ENCODE data around the gene NSD2.
"Not testable (repeated sequence)": the region's sequence is repeated elsewhere in the genome, so short reads cannot be mapped to it uniquely, and the experiment has no call there.

The NSD2 gene

DNA sequence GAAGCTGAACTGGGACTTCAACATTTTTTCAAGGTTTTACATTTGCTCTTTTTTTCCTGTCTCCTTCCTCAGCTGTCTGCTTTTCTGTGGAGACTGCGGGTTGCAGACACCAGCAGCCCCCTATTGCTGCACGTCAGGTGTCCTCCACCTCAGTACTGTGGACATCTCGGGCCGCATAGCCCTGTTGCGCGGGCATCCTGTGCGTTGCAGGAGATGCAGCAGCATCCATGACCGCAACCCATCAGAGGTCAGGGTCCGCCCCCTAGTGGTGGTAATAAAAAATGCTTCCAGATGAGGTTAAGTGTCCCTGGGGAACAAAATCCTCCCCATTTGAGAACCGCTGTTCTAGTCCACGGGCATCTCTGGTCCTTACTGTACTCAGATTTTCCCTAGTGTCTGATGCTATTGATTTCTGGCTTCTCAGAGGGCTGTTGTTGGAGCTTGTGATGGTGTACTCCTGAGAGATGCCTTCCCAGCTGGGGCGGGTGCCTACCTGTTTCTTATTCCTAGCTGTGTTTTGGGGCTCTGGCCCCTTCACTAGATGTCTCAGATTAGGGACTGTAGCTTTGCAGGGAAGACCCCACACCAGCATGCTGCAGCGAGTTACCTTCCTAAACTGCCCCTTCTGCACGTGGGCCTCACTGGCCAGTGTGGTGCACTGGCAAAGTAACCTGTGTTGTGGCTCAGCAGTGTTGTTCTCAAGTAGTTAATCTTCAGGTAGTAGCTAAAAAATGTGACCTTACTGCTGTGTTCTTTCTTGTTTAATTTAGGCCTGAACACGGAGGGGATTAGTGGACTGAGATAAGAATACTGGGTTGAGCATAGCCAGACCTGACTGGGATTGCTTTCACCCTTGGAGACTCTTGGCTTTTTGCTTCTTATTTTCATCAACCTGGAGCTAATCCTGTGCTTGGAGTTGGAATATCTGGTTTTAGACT, 28.2 kb downstream of the NSD2 start:
- peak; percentile 45 to 62 (median 60) for DNase-seq (ENCODE audit: low read depth in 3 of 3)

- DNase-seq (ENCODE audit: low read depth in 3 of 3) = no peak
Observed at GRCh38 chr4:1900087-1900433, 28.9 kb downstream of the NSD2 start.

DNA sequence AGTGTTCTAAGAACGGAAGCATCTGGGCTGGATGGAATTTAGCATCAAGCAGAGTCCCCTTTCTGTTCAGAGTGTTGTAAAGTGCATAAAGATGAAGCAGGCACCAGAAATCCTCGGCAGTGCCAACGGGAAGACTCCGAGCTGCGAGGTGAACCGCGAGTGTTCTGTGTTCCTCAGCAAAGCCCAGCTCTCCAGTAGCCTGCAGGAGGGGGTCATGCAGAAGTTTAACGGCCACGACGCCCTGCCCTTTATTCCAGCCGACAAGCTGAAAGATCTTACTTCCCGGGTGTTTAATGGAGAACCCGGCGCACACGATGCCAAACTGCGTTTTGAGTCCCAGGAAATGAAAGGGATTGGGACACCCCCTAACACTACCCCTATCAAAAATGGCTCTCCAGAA, 29.4 kb downstream of the NSD2 start:
- DNase-seq (ENCODE audit: low read depth in 3 of 3) = no peak

DNA sequence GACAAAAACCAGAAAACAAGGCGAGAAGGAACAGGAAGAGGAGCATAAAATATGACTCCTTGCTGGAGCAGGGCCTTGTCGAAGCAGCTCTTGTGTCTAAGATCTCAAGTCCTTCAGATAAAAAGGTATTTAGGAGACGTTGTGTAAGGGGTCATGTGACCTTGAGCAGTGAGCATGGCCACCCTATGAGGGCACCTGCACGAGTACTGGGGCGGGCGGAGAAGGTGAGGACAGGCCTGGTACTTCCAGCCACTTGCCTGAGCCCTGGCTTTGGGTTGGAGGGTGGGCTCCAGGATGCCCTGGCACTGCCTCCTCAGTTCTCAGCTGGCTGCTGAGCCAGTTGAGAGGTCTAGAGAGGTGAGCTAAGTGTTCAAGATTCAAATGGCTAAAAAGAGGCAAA, 29.9 kb downstream of the NSD2 start:
- DNase-seq (ENCODE audit: low read depth in 3 of 3) = no peak

- DNase-seq (ENCODE audit: low read depth in 3 of 3) = no peak
Observed at GRCh38 chr4:1902243-1902642, 31.1 kb downstream of the NSD2 start.

- DNase-seq (ENCODE audit: low read depth in 3 of 3) = no peak
Observed at GRCh38 chr4:1903035-1903434, 31.8 kb downstream of the NSD2 start.

GRCh38 chr4:1904042-1904441, 32.8 kb downstream of the NSD2 start:
- no peak for DNase-seq (ENCODE audit: low read depth in 3 of 3)

- no peak for DNase-seq (ENCODE audit: low read depth in 3 of 3)
Observed at GRCh38 chr4:1907848-1908525, 36.8 kb downstream of the NSD2 start.

DNA sequence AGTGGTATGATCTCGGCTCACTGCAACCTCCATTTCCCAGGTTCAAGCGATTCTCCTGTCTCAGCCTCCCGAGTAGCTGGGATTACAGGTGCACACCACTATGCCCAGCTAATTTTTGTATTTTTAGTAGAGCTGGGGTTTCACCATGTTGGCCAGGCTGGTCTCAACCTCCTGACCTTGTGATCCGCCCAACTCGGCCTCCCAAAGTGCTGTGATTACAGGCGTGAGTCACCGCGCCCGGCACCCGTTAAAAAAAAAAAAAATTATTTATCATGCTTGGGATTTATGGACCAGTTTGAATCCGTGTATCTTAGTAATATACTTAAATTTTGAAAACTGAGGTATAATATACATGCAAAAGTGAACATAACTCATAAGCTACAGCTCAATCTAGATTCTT, 38.5 kb downstream of the NSD2 start:
- not testable (repeated sequence) for DNase-seq (ENCODE audit: low read depth in 3 of 3)

DNA sequence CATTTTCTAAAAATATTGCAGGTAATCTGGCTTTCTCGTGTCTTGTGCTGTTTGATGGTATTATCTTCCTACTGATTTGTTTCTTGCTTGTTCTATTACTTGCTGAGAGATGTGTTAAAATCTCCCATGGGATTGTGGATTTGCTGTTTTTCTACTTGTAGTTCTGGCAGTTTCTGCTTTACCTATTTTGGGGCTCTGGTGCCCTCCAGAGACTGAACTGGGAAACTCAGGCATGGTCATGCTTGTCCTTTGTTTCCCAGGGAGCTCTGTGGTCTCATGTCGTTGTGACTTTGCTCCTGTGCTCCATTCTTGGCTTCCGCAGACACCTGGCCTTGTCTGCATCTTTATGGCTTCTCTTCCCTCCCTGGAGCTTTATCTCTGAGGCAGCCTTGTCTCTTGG, 39.5 kb downstream of the NSD2 start:
- DNase-seq (ENCODE audit: low read depth in 3 of 3) = no peak

DNA sequence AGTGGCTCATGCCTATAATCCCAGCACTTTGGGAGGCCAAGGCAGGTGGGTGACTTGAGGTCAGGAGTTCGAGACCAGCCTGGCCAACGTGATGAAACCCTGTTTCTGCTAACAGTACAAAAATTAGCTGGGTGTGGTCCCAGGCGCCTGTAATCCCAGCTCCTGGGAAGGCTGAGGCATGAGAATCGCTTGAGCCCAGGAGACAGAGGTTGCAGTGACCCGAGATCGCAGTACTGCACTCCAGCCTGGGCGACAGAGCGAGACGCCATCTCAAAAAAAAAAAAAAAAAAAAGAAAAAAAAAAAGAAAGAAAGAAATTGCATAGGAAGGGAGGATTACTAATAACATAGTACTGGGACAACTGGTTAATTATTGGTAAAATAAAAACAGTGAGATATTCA, 40.1 kb downstream of the NSD2 start:
- not testable (repeated sequence) for DNase-seq (ENCODE audit: low read depth in 3 of 3)

GRCh38 chr4:1922821-1923220, 51.6 kb downstream of the NSD2 start:
- no peak for DNase-seq (ENCODE audit: low read depth in 3 of 3)

- DNase-seq (ENCODE audit: low read depth in 3 of 3) = no peak
Observed at GRCh38 chr4:1927675-1928074, 56.5 kb downstream of the NSD2 start.

GRCh38 chr4:1928356-1929239, 57.4 kb downstream of the NSD2 start:
- no peak for DNase-seq (ENCODE audit: low read depth in 3 of 3)

- DNase-seq (ENCODE audit: low read depth in 3 of 3) = no peak
Observed at GRCh38 chr4:1932736-1933135, 61.5 kb downstream of the NSD2 start.

DNA sequence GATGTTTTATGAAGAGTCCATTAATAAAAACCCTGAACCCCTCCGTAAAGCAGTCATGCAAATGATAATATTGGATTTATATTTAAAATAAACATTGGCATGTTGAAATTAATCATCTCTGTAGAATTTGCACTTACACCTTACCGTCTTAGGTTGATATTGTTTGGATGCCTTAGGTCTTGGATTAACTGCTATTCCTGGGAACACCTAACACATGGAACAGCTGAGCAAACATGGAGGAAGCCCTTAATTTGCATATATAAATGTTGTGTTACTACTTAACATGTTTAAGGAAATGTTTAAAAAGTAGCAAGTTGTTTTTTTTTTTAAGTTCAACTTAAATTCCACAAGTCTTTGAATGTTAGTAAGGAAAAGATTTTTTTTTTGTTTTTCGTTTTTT, 62.5 kb downstream of the NSD2 start:
- no peak for DNase-seq (ENCODE audit: low read depth in 3 of 3)

DNA sequence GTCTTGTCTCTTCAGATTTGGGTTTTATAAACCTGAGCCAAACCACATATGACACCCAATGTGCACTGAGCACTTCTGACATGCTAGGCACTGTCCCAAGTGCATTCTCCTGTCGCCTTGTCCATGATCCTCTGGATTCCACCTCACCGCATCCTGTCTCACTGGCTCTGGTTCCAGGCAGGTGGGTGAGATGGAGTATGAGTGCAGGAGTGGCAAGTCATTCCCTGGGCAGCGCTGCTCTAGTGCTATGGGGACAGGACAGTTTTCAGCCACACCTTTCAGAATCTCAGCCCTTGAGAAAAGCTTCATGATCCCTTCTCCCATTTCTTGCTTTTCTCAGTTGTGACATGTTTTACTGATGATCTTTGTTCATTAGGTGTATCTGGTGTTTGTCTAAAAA, 66.4 kb downstream of the NSD2 start:
- no peak for DNase-seq (ENCODE audit: low read depth in 3 of 3)

GRCh38 chr4:1938027-1938426, 66.8 kb downstream of the NSD2 start:
- no peak for DNase-seq (ENCODE audit: low read depth in 3 of 3)

GRCh38 chr4:1939664-1940509, 68.7 kb downstream of the NSD2 start:
- no peak for DNase-seq (ENCODE audit: low read depth in 3 of 3)

GRCh38 chr4:1940566-1940965, 69.4 kb downstream of the NSD2 start:
- no peak for DNase-seq (ENCODE audit: low read depth in 3 of 3)

- DNase-seq (ENCODE audit: low read depth in 3 of 3) = no peak
Observed at GRCh38 chr4:1943928-1944327, 72.7 kb downstream of the NSD2 start.

All from stimulated activated CD4-positive, alpha-beta T cell treated with anti-CD3 and anti-CD28 coated beads, TNF-alpha, amount 100 ng/mL, for 24 hours (primary cell).